ENCODE measurements around the gene MYH15. TPM values are rescaled to one million over a fixed set of nuclear protein-coding genes. Genes with fewer than 3 reads are reported as not detected.

Gene MYH15
- total RNA-seq, 1 donor from 2014 or later = 0.09 TPM

GRCh38 chr3:108334701-108335100 lies 175.7 kb downstream of the MYH15 start:
- DNase-seq (no peak), ATAC-seq (ENCODE audit: low read depth) (no peak)
- Mint-ChIP-seq H3K4me3 (no peak overlapping the region), H3K27ac (no peak overlapping the region), H3K36me3 (ENCODE audit: low read depth) (no peaks in the 10 kb centered on the region), H3K4me1 (peaks cover 14% of the 10 kb centered on the region), H3K27me3 (no peaks in the 10 kb centered on the region), H3K9me3 (no peaks in the 10 kb centered on the region)
- intact Hi-C loops (cut with micrococcal nuclease) = no loop called here
- no peak for TF ChIP-seq CTCF (IDR thresholded peaks at IDR 0.05)
- POLR2A ChIA-PET = no interaction called here
- CTCF ChIA-PET = no interaction called here

DNA sequence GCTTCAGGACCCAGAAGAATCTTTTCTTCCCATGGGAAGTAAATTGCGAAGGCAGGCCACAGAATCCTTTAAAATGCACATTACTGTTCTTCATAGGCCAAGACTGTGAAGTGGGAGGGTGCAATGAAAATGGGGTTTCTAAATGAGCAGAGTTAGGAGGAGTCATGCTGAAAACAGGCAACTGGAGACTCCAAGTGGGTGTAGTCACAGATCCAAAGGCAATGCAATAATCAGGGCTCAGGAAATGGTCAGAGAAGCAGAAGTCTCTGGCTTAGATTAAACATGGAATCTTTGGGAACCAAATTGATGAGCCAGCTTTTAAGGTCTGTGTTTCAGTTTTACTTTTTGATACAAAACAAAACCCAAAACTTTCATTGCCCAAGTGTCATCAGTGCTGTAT lies 176.4 kb downstream of the MYH15 start:
- no peaks in the 10 kb centered on the region for H3K9me3 Mint-ChIP-seq
- H3K27me3 Mint-ChIP-seq = no peaks in the 10 kb centered on the region
- no peak for TF ChIP-seq CTCF (IDR thresholded peaks at IDR 0.05)
- H3K4me1 Mint-ChIP-seq = peaks cover 9% of the 10 kb centered on the region
- intact Hi-C loops (cut with micrococcal nuclease) = no loop called here
- DNase-seq (no peak), ATAC-seq (ENCODE audit: low read depth) (no peak)
- ChIA-PET POLR2A (no interaction called here), CTCF (no interaction called here)
- H3K36me3 Mint-ChIP-seq (ENCODE audit: low read depth) = no peaks in the 10 kb centered on the region
- H3K4me3 Mint-ChIP-seq = no peak overlapping the region
- no peak overlapping the region for H3K27ac Mint-ChIP-seq

GRCh38 chr3:108331792-108332191 lies 178.6 kb downstream of the MYH15 start:
- no peak overlapping the region for H3K4me3 Mint-ChIP-seq
- TF ChIP-seq CTCF (IDR thresholded peaks at IDR 0.05) = no peak
- ChIA-PET POLR2A (no interaction called here), CTCF (no interaction called here)
- ATAC-seq (ENCODE audit: low read depth) (no peak), DNase-seq (no peak)
- no peak overlapping the region for H3K27ac Mint-ChIP-seq
- no peaks in the 10 kb centered on the region for H3K27me3 Mint-ChIP-seq
- intact Hi-C loops (cut with micrococcal nuclease) = no loop called here
- peaks cover 2% of the 10 kb centered on the region for H3K9me3 Mint-ChIP-seq
- no peaks in the 10 kb centered on the region for H3K4me1 Mint-ChIP-seq
- H3K36me3 Mint-ChIP-seq (ENCODE audit: low read depth) = no peaks in the 10 kb centered on the region

Other genes with a start within 250 kb of the MYH15 start
- gene HHLA2, start 214.0 kb downstream of the MYH15 start, total RNA-seq = 1.00 and 1.1 TPM in 2 replicates
- gene CIP2A, start 78.8 kb upstream of the MYH15 start, total RNA-seq = 11.3 and 13.1 TPM in 2 replicates
- 15.5 and 16.7 TPM in 2 replicates for gene DZIP3, start 79.1 kb upstream of the MYH15 start, total RNA-seq
- gene RETNLB, start 246.8 kb upstream of the MYH15 start, total RNA-seq = not detected in 2 replicates